Kasumi-1 (cell line): Measurements from ENCODE around the gene DPP6.
"Not testable (repeated sequence)": the region's sequence is repeated elsewhere in the genome, so short reads cannot be mapped to it uniquely, and the experiment has no call there.

Experiments
- DNase-seq, 2 experiments: peaks; one replicate each; lab custom pipeline; 2025; lab: John Stamatoyannopoulos, UW

DPP6 gene

GRCh38 chr7:154072395-154073181, 20.4 kb downstream of the DPP6 start:
- DNase-seq: not testable (repeated sequence)

DNA sequence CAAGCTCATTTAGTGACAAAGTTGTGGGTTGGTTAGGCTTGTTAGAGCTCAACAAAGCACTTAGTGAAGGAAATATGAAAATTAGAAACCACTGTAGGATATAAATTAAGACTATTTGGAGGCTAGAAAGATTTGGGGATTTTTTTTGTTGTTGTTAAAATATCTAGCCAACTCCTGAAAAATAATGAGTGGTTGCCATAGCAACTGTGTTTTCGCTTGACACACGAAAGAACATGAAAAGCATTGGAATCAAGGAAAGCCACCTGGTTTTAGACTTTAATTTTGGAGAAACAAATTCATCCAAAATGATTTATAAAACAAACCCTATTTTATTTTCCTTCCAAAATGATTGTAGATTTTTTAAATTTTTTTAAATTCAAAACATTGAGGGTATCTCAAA, 26.3 kb downstream of the DPP6 start:
- DNase-seq: not testable (repeated sequence)

DNA sequence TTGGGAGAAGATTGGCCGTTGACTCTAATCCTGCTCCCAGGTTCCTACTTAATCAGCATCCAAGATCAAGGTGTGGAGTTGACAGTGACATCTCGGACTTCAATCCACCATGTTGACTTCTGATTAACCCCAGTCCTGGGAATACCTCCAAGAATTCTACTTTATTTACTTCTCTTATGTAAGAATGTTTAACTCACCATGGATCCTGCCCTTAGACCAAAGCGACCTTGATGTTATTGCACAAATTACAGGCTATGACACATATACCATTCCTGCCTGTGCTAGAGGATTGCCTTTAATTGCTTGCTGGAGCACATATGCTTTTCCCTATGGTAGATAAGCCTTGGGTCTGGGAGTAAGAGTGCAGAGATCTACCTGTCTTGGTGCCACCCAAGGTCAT, 28.1 kb downstream of the DPP6 start:
- not testable (repeated sequence) for DNase-seq

DNA sequence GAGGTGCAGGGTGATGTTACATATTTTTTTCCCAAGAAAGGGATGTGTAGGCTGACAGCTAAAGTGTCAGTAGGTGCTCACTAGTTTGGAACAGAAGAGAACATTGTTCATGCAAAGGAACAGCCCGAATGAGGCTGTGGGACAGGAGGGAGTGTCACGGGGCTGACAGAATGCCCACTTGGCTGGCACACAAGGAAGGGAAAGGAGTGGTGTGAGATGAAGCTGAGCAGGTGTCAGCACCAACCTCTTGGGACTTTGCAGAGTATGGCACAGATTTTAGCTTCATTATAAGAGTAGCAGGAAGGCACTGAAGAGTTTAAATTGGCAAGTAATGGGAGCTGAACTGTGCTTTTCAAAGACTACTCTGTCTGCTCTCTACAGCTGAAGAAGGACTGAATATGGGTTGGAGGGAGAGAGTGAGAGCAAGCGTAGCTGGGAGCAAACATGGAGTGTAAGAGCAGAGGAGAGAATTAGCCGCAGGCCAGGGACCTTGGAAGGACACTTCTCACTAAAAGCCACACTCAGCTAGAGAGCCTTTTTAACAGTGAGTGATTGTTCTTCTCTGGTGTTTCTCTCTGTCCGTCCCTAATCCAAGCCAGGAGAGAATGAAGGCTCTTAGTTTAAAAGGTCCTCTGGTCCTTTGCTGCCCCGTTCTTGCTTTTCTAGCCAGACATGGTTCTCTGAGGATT, 35.0 kb downstream of the DPP6 start:
- DNase-seq: not testable (repeated sequence)

GRCh38 chr7:154092093-154092492, 39.9 kb downstream of the DPP6 start:
- DNase-seq: not testable (repeated sequence)

DNA sequence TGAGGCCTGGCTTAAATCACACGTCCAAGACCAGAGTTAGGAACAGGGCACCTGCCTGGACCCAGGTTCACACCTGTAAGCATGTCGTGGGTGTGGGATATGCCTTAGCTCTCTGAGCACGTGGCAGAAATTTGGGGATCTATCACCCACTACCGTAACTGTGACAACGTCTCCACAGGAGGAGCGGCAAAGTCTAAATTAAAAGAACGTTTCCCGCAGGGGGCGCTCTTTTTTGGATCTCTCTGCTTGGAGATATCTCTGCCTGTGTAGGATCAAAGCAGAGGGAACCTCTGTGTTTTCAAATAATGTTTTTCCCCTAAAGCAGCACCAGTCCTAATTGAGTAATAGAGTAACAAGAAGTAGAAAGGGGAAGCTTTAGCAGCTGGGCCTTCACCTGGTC, 43.0 kb downstream of the DPP6 start:
- DNase-seq: not testable (repeated sequence)

GRCh38 chr7:154105063-154105462, 52.9 kb downstream of the DPP6 start:
- DNase-seq: not testable (repeated sequence)

DNA sequence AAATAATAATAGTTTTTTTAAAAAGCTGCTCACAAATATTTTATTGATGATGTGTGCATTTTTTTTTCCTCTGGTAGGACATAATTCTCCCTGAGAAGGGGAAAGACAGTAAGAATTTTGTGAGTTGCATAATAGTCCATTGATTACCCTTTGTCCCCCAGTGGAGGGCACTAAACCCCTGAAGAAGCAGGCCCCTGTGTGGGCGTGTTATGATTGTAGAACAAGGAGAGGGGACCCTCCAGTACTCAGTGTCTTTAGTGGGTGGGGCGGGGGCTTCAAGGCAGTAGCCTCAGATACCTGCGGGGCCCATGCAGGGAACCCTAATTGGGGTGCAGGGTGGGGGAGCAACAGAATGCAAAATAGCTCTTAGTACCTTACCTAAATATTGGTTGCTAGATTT, 57.4 kb downstream of the DPP6 start:
- DNase-seq: not testable (repeated sequence)

DNA sequence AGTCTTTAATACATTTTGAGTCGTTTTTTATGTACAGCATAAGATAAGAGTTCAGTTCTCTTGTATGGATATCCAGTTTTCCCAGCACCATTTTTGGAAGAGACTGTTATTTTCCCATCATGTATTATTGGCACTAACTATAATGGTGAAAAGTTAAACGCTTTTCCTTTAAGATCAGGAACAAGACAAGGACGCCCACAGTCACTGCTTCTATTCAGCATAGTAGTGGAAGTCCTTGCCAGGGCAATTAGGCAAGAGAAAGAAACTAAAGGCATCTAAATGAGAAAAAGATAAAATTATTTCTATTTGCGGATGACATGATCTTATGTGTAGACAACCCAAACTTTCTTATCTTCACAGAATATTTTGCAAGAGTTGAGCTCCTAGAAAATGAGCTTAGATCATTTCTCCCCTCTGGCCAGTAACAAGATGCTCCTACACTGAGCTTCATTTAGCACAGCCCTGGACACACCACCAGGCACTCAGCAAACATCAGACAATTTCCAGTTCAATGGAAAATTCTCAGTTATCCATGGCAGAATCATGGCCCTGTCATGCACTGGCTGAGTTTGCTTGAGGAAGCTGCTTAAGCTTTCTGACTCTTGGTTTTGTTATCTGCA, 61.6 kb downstream of the DPP6 start:
- not testable (repeated sequence) for DNase-seq

DNA sequence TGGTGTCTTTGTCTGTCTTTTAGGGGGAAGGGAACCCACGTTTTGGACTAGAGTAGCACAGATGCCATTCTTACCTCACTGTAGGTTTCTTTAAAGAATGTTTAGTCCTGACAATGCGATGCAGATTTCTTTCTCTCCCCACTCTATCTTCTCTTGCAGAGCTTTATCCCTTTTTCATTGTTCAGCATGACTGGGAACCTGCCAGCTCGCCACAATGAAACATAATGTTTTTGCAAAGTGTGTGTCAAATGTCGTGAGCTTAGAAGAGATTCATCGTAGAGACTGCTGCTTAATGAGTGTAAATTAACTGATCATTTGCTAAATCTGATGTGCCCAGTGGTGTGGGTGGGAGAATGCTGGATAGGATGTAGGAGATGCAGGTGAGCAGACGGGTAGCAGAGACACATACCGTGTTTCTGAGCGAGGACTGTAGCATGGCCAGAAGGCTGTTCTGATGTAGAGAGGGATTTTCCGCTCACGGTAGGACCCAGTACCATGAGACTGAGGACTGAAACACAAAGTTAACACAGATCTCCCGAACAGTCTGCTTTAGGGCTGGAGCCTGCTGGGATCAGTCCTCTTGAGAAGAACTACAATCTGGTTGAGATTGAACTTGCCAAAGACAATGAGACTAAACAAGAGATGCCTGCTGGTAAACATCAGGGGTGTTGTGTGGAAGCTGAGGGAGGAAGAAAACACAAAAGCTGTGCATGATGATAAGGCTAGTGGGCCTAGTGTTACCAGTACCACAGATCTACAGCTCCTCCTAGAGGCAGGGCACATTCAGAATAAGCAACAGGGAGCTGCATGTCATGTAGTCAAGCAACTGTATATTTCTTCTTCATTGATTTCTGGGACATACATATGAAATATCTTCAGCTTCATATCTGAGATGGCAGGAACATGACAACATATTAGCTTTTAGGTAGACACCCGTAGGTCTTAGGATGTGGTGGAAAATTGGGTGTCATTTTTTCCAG, 65.5 kb downstream of the DPP6 start:
- DNase-seq: not testable (repeated sequence)

GRCh38 chr7:154120825-154121224, 68.6 kb downstream of the DPP6 start:
- DNase-seq: not testable (repeated sequence)

DNA sequence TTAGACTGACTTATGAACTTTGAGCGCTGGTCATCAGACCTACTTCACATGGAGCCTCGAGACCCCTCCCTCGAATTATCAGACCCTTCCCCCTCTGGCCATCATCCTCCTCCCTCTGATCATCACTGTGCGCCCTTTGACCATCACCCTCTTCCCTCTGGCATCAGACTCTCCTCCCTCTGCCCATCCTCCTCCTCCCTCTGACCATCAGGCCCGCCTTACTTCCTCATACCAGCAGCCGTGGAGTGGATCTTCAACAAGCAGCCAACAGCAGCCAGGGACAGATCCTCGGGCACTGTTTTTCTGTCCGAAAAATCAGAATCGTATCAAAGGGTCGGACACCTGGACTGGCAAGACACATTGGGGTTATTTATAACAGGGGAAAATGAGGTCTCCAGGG, 70.5 kb downstream of the DPP6 start:
- not testable (repeated sequence) for DNase-seq

DNA sequence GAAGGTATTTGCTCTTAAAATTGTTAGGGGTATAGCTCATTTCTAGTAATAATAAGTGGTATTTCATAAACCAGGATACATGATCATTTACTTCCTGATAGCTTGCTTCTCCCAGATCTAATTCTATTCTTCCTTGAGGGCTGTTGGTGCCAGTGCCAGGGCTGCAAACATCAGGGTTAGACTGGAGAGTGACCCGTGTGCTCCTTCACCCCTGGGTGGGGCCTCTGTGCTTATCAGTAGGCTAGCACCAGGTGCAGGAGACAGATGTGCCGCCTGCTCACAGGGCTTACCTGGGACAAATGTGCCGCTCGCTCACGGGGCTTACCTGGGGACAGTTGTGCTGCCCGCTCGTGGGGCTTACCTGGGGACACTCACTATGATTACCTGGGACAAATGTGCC, 71.2 kb downstream of the DPP6 start:
- DNase-seq: not testable (repeated sequence)

DNA sequence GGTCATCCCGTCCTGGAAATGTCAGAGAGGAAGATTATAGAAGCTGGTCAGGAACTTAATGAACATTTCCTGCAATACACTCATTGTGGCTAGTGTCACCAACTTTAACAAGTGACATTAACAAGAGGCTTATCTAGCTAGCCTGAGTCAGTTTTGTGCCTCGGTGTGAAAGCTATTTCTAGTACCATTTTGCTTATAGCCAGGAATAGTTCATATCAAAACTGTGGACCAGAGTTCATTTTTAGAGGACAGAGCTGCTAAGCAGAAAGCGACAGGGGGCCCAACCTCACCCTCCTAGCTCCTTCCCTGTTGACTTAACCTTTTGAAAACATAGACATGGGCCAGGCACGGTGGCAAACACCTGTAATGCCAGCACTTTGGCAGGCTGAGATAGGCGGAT, 76.9 kb downstream of the DPP6 start:
- DNase-seq: not testable (repeated sequence)

- not testable (repeated sequence) for DNase-seq
Measured at GRCh38 chr7:154132617-154133016, 80.4 kb downstream of the DPP6 start.

GRCh38 chr7:154133703-154134277, 81.6 kb downstream of the DPP6 start:
- not testable (repeated sequence) for DNase-seq

GRCh38 chr7:154134698-154135097, 82.5 kb downstream of the DPP6 start:
- DNase-seq: not testable (repeated sequence)

DNA sequence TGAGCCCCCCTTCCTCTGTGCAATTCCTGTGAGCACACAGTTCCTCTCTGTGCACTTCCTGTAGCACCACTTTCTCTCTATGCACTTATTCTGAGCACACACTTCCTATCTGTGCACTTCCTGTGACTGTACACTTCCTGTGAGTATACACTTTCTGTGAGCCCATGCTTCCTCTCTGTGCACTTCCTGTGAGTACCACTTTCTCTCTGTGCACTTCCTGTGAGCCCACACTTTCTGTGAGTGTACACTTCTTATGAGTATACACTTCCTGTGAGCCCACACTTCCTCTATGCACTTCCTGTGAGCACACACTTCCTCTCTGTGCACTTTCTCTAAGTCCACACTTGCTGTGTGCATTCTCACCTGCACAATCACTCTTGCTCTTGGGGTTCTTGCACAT, 83.4 kb downstream of the DPP6 start:
- not testable (repeated sequence) for DNase-seq

DNA sequence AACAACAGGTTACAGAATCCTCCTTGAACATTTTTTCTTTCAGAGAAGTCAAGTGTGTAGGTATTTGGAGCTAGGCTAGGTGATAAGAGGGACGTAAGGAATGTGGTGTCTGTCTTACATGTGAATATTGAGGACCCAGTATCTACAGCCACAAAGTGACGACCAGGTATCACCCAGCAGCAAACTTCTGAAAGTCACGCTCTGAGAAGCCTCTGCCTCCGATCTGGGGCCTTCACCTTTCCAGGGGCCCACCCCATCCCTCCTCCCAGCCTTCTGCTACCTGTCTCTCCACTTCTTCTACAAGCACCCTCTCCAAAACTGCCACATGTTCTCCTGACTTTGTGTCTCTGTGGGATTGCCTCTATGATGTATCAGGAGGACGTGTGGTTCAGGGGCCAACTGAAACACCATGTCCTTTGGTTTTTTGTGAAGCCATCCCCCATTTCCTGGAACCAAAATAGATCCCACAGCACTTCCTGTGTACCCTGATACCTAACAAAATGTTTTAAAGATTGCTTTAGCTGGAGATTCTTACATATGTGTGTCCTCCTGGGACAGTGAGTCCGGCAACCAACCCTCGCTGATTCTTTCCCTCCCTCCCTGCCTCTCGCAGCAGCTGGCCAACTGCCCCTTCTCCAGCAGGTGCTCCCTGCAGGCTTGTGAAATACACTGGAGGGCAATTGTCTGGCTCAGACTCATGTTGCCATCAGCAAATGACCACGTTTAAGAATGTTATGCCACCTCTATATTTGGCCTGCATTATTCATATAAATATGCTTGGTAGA, 93.9 kb downstream of the DPP6 start:
- DNase-seq: not testable (repeated sequence)

DNA sequence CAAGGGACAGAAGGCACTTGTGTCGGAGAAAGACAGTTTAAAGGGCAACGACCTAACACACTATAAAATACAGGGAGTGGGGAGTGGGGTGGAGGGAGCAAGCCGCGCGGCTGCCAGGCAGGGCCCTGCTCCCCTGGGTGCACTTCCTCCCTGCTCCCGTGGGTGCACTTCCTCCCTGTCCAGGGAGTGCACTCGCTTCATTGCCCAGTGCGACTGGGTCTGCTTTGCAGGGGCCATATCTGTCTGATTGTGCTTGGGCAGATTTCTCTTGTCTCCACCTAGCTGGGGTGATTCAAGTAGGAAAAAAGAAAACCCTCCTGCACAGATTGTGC, 94.5 kb downstream of the DPP6 start:
- not testable (repeated sequence) for DNase-seq
